HG03558 (cell line): Measurements from ENCODE around the gene TEX19.
"Not testable (repeated sequence)": the region's sequence is repeated elsewhere in the genome, so short reads cannot be mapped to it uniquely, and the experiment has no call there.

ENCODE experiments used
- ATAC-seq: cut with Tn5 transposase; IDR thresholded peaks from one replicate; pipeline ENCODE4 v1.9.1; 2021; ENCODE audit warnings: moderate number of reproducible peaks; ENCODE audit not compliant: unreplicated experiment; ENCODE audit errors: extremely low read depth

The TEX19 gene

GRCh38 chr17:82373072-82373452, 14.0 kb downstream of the TEX19 start:
- not testable (repeated sequence) for ATAC-seq

DNA sequence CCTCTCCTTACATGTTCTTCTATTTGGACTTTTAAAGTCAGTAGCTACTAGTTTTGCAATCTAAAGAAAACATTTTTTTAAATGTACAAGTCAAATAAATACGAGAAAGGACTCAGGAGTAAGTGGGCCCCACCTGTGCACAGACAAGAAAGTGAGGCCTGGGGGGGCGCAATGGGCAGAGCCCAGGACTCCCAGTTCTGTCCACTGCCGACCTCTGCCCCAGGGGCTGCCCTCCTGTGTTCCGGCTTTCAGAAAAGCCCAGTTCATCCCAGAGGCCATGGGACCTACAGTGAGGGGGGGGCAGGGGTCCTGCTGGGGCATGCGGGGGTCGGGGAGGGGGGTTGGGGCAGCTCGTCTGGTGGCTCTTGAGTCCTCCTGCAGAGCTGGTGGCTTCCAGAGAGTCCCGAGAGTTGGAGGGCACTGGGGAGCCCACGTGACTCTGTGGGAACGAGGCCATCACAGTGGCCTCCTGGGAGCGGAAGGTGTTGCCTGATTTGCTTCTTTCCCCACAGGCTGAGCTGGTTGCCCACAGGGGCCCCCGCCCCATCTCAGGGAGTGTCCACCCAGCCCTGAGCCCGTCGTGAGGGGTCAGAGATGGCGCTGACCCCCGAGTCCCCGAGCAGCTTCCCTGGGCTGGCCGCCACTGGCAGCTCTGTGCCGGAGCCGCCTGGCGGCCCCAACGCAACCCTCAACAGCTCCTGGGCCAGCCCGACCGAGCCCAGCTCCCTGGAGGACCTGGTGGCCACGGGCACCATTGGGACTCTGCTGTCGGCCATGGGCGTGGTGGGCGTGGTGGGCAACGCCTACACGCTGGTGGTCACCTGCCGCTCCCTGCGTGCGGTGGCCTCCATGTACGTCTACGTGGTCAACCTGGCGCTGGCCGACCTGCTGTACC, 14.9 kb downstream of the TEX19 start:
- no peak for ATAC-seq

- no peak for ATAC-seq
Observed at GRCh38 chr17:82374626-82375331, 15.7 kb downstream of the TEX19 start.

GRCh38 chr17:82375359-82376041, 16.5 kb downstream of the TEX19 start:
- ATAC-seq = no peak

GRCh38 chr17:82376042-82376730, 17.1 kb downstream of the TEX19 start:
- no peak for ATAC-seq

DNA sequence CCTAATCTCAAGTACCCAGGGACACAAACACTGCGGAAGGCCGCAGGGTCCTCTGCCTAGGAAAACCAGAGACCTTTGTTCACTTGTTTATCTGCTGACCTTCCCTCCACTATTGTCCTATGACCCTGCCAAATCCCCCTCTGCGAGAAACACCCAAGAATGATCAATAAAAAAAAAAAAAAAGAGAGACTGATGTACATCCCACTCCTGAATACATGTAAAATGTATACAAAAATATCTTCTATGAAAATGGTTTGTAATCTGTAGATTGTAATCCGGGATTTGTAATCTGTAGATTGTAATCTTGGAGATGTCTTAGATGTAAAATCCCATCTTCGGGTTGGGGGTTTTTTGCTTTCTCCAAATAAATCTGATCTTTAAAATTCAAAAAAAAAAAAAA, 18.2 kb downstream of the TEX19 start:
- not testable (repeated sequence) for ATAC-seq

GRCh38 chr17:82377924-82378740, 19.1 kb downstream of the TEX19 start:
- ATAC-seq = no peak

DNA sequence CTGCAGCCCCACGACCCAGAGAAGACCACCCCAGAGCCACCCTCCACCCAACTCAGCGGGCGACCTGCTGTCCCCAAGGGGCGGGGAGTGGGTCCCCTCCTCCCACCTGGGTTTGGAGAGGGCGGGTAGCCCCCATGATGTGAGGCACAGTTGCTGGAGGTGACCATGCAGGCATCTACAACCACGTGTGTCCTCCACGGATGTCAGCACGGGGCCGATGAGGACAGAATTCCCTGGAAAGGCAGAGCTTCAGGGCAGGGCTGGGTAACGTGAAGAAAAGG, 19.6 kb downstream of the TEX19 start:
- ATAC-seq = no peak

GRCh38 chr17:82380860-82381702, 22.0 kb downstream of the TEX19 start:
- no peak for ATAC-seq

DNA sequence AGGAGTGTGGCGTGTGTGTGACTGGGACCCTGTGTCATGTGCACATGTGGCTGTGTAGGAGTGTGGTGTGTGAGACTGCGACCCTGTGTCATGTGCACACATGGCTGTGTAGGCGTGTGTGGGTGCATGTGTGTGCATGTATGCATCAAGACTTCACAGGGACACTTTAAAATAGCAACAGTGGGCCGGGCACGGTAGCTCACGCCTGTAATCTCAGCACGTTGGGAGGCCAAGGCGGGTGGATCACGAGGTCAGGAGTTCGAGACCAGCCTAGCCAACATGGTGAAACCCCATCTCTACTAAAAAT, 22.6 kb downstream of the TEX19 start:
- not testable (repeated sequence) for ATAC-seq

GRCh38 chr17:82382220-82382932, 23.3 kb downstream of the TEX19 start:
- not testable (repeated sequence) for ATAC-seq

GRCh38 chr17:82382933-82383255, 23.8 kb downstream of the TEX19 start:
- no peak for ATAC-seq

DNA sequence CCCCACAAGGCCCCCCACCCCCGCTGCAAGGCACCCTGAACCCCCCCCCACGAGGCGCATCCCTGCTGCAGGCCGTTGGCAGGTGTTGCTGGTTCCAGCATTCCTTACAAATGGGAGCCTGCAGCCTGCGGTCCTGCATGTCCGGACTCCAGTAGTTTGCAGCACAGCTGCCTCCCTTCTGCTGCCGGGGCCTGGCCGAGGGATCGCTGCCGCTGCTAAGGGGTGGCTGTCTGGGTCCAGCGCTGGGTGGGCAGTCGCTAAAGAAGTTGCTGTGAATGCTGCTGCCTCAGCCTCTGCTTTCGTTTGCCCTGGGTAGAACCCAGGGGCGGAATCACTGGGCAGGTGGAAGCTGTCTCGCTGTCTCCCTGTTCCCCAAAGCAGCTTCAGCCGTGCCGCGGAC, 24.4 kb downstream of the TEX19 start:
- no peak for ATAC-seq

GRCh38 chr17:82384051-82384729, 25.1 kb downstream of the TEX19 start:
- no peak for ATAC-seq

- no peak for ATAC-seq
Observed at GRCh38 chr17:82384730-82385481, 25.9 kb downstream of the TEX19 start.

- ATAC-seq = no peak
Observed at GRCh38 chr17:82385559-82386254, 26.7 kb downstream of the TEX19 start.
